ENCODE measurements around the gene KLHDC3. TPM values are rescaled to one million over a fixed set of nuclear protein-coding genes. Genes with fewer than 3 reads are reported as not detected.

The KLHDC3 gene
- total and polyA plus RNA-seq, 2 experiments from 2014 or later = 88.2 to 184 TPM

GRCh38 chr6:43006251-43006650 is 7.8 kb upstream of the KLHDC3 start:
- H3K27me3 Mint-ChIP-seq (ENCODE audit: insufficient read depth, low read depth, poor library complexity) = peaks cover 5% of the 10 kb centered on the region

GRCh38 chr6:43007126-43007525 is 6.9 kb upstream of the KLHDC3 start:
- no peak overlapping the region for H3K4me3 Mint-ChIP-seq
- Histone ChIP-seq H3K36me3 (ENCODE audit: insufficient read depth) (peaks cover 10% of the 10 kb centered on the region; the same call in 1 of the 2 replicates), H3K9me2 (ENCODE audit: insufficient read depth) (no peaks in the 10 kb centered on the region), H4K20me1 (replicated peaks; ENCODE audit: insufficient read depth) (peaks cover 12% of the 10 kb centered on the region), H2AFZ (no peak overlapping the region), H3K4me1 (ENCODE audit: insufficient read depth) (0 out of 2 replicates have a peak, but pooled peaks cover 5% of the 10 kb centered on the region), H3K27ac (ENCODE audit: low read depth) (no peak overlapping the region), H3K79me2 (replicated peaks; ENCODE audit: insufficient read depth) (peaks cover 8% of the 10 kb centered on the region), H3K4me2 (no peak overlapping the region), H3K4me3 (no peak overlapping the region), H3F3A (replicated peaks; ENCODE audit: low read depth) (0 out of 2 replicates have a peak, but pooled peaks cover 12% of the 10 kb centered on the region), H3K27me3 (ENCODE audit: insufficient read depth) (no peaks in the 10 kb centered on the region)
- H3K36me3 Mint-ChIP-seq (ENCODE audit: low read depth) = peaks cover 56% of the 10 kb centered on the region
- peaks cover 9% of the 10 kb centered on the region for H3K4me1 Mint-ChIP-seq
- H3K27me3 Mint-ChIP-seq (ENCODE audit: insufficient read depth, low read depth, poor library complexity) = peaks cover 5% of the 10 kb centered on the region
- no peak overlapping the region for H3K27ac Mint-ChIP-seq
- no peak for DNase-seq (ENCODE audit: low spot score)
- H3K9me3 Mint-ChIP-seq = no peaks in the 10 kb centered on the region
- no peak for ATAC-seq
- no peak for TF ChIP-seq JUNB (IDR thresholded peaks at IDR 0.05; ENCODE audit: unreplicated experiment)
- TF ChIP-seq CTCF (conservative IDR thresholded peaks at IDR 0.05; ENCODE audit: low read depth in 2 of 2) = no peak
- no peak for TF ChIP-seq POLR2AphosphoS5 (IDR thresholded peaks at IDR 0.05; ENCODE audit: low read depth)
- TF ChIP-seq STAT1 (IDR thresholded peaks at IDR 0.05; ENCODE audit: unreplicated experiment) = no peak
- no peak for TF ChIP-seq ZNF331 (CRISPR knock-in tag; IDR thresholded peaks at IDR 0.05; ENCODE audit: low read depth)
- TF ChIP-seq ZNF114 (CRISPR knock-in tag; IDR thresholded peaks at IDR 0.05) = no peak
- TF ChIP-seq EZH2phosphoT487 (IDR thresholded peaks at IDR 0.05; ENCODE audit: unreplicated experiment) = no peak
- no peak for TF ChIP-seq CREB1 (CRISPR knock-in tag; IDR thresholded peaks at IDR 0.05; ENCODE audit: low read depth)
- no peak for TF ChIP-seq EZH2 (IDR thresholded peaks at IDR 0.05; ENCODE audit: low read depth, unreplicated experiment)
- no peak for TF ChIP-seq ETS1 (IDR thresholded peaks at IDR 0.05)
- TF ChIP-seq REST (IDR thresholded peaks at IDR 0.05; ENCODE audit: unreplicated experiment) = no peak

More at GRCh38 chr6:43006251-43006650, 7.8 kb upstream of the KLHDC3 start:
- Mint-ChIP-seq H3K9me3 (no peaks in the 10 kb centered on the region), H3K4me1 (peaks cover 4% of the 10 kb centered on the region; the same call in 2 of the 3 replicates), H3K36me3 (ENCODE audit: low read depth) (peaks cover 49% of the 10 kb centered on the region), H3K27ac (no peak overlapping the region), H3K4me3 (no peak overlapping the region)
- Histone ChIP-seq H3K4me1 (ENCODE audit: insufficient read depth) (0 out of 2 replicates have a peak, but pooled peaks cover 5% of the 10 kb centered on the region), H3K4me3 (no peak overlapping the region), H3K79me2 (replicated peaks; ENCODE audit: insufficient read depth) (no peaks in the 10 kb centered on the region), H3K36me3 (ENCODE audit: insufficient read depth) (peaks cover 8% of the 10 kb centered on the region; the same call in 1 of the 2 replicates), H2AFZ (no peak overlapping the region), H3K4me2 (no peak overlapping the region), H3K27ac (ENCODE audit: low read depth) (no peak overlapping the region), H3F3A (replicated peaks; ENCODE audit: low read depth) (0 out of 2 replicates have a peak, but pooled peaks cover 9% of the 10 kb centered on the region), H3K27me3 (ENCODE audit: insufficient read depth) (no peaks in the 10 kb centered on the region), H4K20me1 (replicated peaks; ENCODE audit: insufficient read depth) (peaks cover 13% of the 10 kb centered on the region), H3K9me2 (ENCODE audit: insufficient read depth) (no peaks in the 10 kb centered on the region)
- DNase-seq (ENCODE audit: low spot score) (no peak), ATAC-seq (no peak)
- TF ChIP-seq ETS1 (IDR thresholded peaks at IDR 0.05) = no peak
